Breast epithelium (tissue), 3 donors: ENCODE results near the gene POLR2L.

ENCODE experiments used
- CTCF ChIP-seq, 3 donors: fragments of 450-650 bp; IDR thresholded peaks; one replicate each; pipeline ENCODE4 v1.5.1; 2016 to 2017; ENCODE audit warnings: antibody characterized with exemption in 3 of 3, mild to moderate bottlenecking in 3 of 3, moderate library complexity in 3 of 3
- POLR2A ChIP-seq: fragments of 450-650 bp; IDR thresholded peaks from one replicate; pipeline ENCODE4 v1.6.1; 2016; ENCODE audit warnings: antibody characterized with exemption, mild to moderate bottlenecking, moderate library complexity
- POLR2AphosphoS5 ChIP-seq, 3 donors: sonication (generic); formaldehyde crosslinking; IDR thresholded peaks; one replicate each; pipeline ENCODE4 v1.6.1; 2017; ENCODE audit warnings: antibody characterized with exemption in 3 of 3

- no peak for TF ChIP-seq POLR2AphosphoS5 (IDR thresholded peaks at IDR 0.05)
- TF ChIP-seq CTCF (IDR thresholded peaks at IDR 0.05) = no peak
- no peak for TF ChIP-seq POLR2A
These were observed 26.5 kb downstream of the POLR2L start for GRCh38 chr11:815675-816432.
